ENCODE results near the gene SIRT2. TPM values are rescaled to one million over a fixed set of nuclear protein-coding genes. Genes with fewer than 3 reads are reported as not detected.

Gene SIRT2
- total and polyA plus RNA-seq, 3 experiments from 2014 or later, result 33.6 to 51.2 (median 36.5) TPM

- Histone ChIP-seq H3K27me3 (ENCODE audit: insufficient read depth, low read length, poor library complexity, severe bottlenecking) (no peaks in the 10 kb centered on the region), H3K4me1 (ENCODE audit: insufficient read depth, low read length) (peaks cover 78% of the 10 kb centered on the region), H3K4me3 (ENCODE audit: low read length) (no peak overlapping the region), H3K9me3 (ENCODE audit: low read length) (no peaks in the 10 kb centered on the region), H3K27ac (ENCODE audit: low read depth, low read length) (no peak overlapping the region), H3K36me3 (ENCODE audit: insufficient read depth, low read length) (peaks cover 86% of the 10 kb centered on the region)
- DNase-seq, result no peak
- H3K4me1 Mint-ChIP-seq, result peaks cover 70 to 87% (median 72%) of the 10 kb centered on the region in 3 donors
- H3K36me3 Mint-ChIP-seq, result peaks cover 38 to 95% (median 39%) of the 10 kb centered on the region in 3 donors
- peak overlapping the region; percentile 41 to 83 (median 73) for H3K4me3 Mint-ChIP-seq
- ChIA-PET POLR2A (interaction anchor here (1.7 kb wide), 1 partner anchor 11 kb away, joined by 24 read pairs; the partner anchor contains the start of gene ECH1), CTCF (interaction anchor here (1.2 to 1.8 kb wide), 4 partner anchors 20 to 440 kb away, joined by 5 to 9 read pairs (median 5); partner anchors contain the start of gene FAM98C)
- H3K9me3 Mint-ChIP-seq, result peaks cover 0 to 4% (median 2%) of the 10 kb centered on the region in 5 donors
- peaks cover 0 to 10% of the 10 kb centered on the region in 2 donors for H3K27me3 Mint-ChIP-seq
- peak overlapping the region; percentile 29 to 94 (median 87) for H3K27ac Mint-ChIP-seq
Observed at GRCh38 chr19:38843175-38843758, 56.2 kb downstream of the SIRT2 start.

GRCh38 chr19:38842439-38843174 lies 56.8 kb downstream of the SIRT2 start:
- Mint-ChIP-seq H3K36me3 (peaks cover 38 to 95% (median 38%) of the 10 kb centered on the region in 3 donors), H3K4me3 (peak overlapping the region; percentile 70 to 91 (median 76)), H3K27me3 (peaks cover 0 to 10% of the 10 kb centered on the region in 2 donors), H3K27ac (peak overlapping the region; percentile 84 to 95 (median 92)), H3K4me1 (peaks cover 63 to 80% (median 65%) of the 10 kb centered on the region in 3 donors), H3K9me3 (peaks cover 0 to 4% (median 2%) of the 10 kb centered on the region in 5 donors)
- peaks cover 88% of the 10 kb centered on the region for H3K36me3 ChIP-seq (ENCODE audit: insufficient read depth, low read length)
- CTCF ChIA-PET, result interaction anchor here (0.9 to 1.8 kb wide), 11 partner anchors 10 to 439 kb away, joined by 4 to 11 read pairs (median 6); partner anchors contain the start of genes FAM98C, MRPS12, RINL and SARS2
- H3K27me3 ChIP-seq (ENCODE audit: insufficient read depth, low read length, poor library complexity, severe bottlenecking), result no peaks in the 10 kb centered on the region
- POLR2A ChIA-PET, result interaction anchor here (0.6 to 1.7 kb wide), 9 partner anchors 8 to 132 kb away, joined by 3 to 24 read pairs (median 5); partner anchors contain the start of gene ECH1
- H3K27ac ChIP-seq (ENCODE audit: low read depth, low read length), result no peak overlapping the region
- no peaks in the 10 kb centered on the region for H3K9me3 ChIP-seq (ENCODE audit: low read length)
- peak; percentile 36 to 84 (median 78) for DNase-seq
- H3K4me1 ChIP-seq (ENCODE audit: insufficient read depth, low read length), result peaks cover 71% of the 10 kb centered on the region
- H3K4me3 ChIP-seq (ENCODE audit: low read length), result peak overlapping the region; percentile 33

GRCh38 chr19:38841787-38842438 lies 57.5 kb downstream of the SIRT2 start:
- H3K27ac Mint-ChIP-seq, result peak overlapping the region; percentile 84 to 95 (median 92)
- H3K9me3 Mint-ChIP-seq, result peaks cover 0 to 4% (median 2%) of the 10 kb centered on the region in 5 donors
- Histone ChIP-seq H3K4me1 (ENCODE audit: insufficient read depth, low read length) (peaks cover 64% of the 10 kb centered on the region), H3K27ac (ENCODE audit: low read depth, low read length) (no peak overlapping the region), H3K9me3 (ENCODE audit: low read length) (no peaks in the 10 kb centered on the region), H3K36me3 (ENCODE audit: insufficient read depth, low read length) (peaks cover 88% of the 10 kb centered on the region), H3K4me3 (ENCODE audit: low read length) (peak overlapping the region; percentile 33), H3K27me3 (ENCODE audit: insufficient read depth, low read length, poor library complexity, severe bottlenecking) (no peaks in the 10 kb centered on the region)
- ChIA-PET POLR2A (interaction anchor here (0.5 to 1.7 kb wide), 13 partner anchors 9 to 542 kb away, joined by 3 to 24 read pairs (median 5); partner anchors contain the start of gene ECH1), CTCF (interaction anchor here (0.9 to 1.8 kb wide), 11 partner anchors 10 to 439 kb away, joined by 4 to 11 read pairs (median 6); partner anchors contain the start of genes FAM98C, MRPS12, RINL and SARS2)
- peak overlapping the region; percentile 70 to 91 (median 76) for H3K4me3 Mint-ChIP-seq
- peaks cover 0 to 10% of the 10 kb centered on the region in 2 donors for H3K27me3 Mint-ChIP-seq
- DNase-seq, result peak; percentile 43 to 82 (median 63)
- peaks cover 38 to 95% (median 40%) of the 10 kb centered on the region in 3 donors for H3K36me3 Mint-ChIP-seq
- H3K4me1 Mint-ChIP-seq, result peaks cover 56 to 73% (median 58%) of the 10 kb centered on the region in 3 donors

GRCh38 chr19:38841180-38841766 lies 58.1 kb downstream of the SIRT2 start:
- H3K4me1 ChIP-seq (ENCODE audit: insufficient read depth, low read length), result peaks cover 58% of the 10 kb centered on the region

GRCh38 chr19:38840583-38840968 lies 58.8 kb downstream of the SIRT2 start:
- ChIA-PET CTCF (interaction anchor here (0.9 to 1.1 kb wide), 2 partner anchors 9 to 90 kb away, joined by 3 to 4 read pairs; partner anchors contain the start of genes HNRNPL, MRPS12 and SARS2), POLR2A (interaction anchor here (1.1 to 1.3 kb wide), 2 partner anchors 8 to 26 kb away, joined by 3 read pairs; no protein-coding TSS in a partner anchor)
- peaks cover 51% of the 10 kb centered on the region for H3K4me1 ChIP-seq (ENCODE audit: insufficient read depth, low read length)
- no peak for DNase-seq
- H3K27ac ChIP-seq (ENCODE audit: low read depth, low read length), result no peak overlapping the region
- H3K4me1 Mint-ChIP-seq, result peaks cover 46 to 62% (median 47%) of the 10 kb centered on the region in 3 donors
- no peaks in the 10 kb centered on the region for H3K9me3 ChIP-seq (ENCODE audit: low read length)
- H3K36me3 ChIP-seq (ENCODE audit: insufficient read depth, low read length), result peaks cover 86% of the 10 kb centered on the region
- peaks cover 37 to 98% (median 38%) of the 10 kb centered on the region in 3 donors for H3K36me3 Mint-ChIP-seq
- peaks cover 0 to 4% (median 2%) of the 10 kb centered on the region in 5 donors for H3K9me3 Mint-ChIP-seq
- H3K27me3 Mint-ChIP-seq, result peaks cover 0 to 10% of the 10 kb centered on the region in 2 donors
- H3K27ac Mint-ChIP-seq, result peak overlapping the region in 6 of 8 donors; percentile 70 to 93 (median 87)
- H3K27me3 ChIP-seq (ENCODE audit: insufficient read depth, low read length, poor library complexity, severe bottlenecking), result no peaks in the 10 kb centered on the region
- H3K4me3 Mint-ChIP-seq, result peak overlapping the region in 2 of 7 donors; percentile 66 to 67
- H3K4me3 ChIP-seq (ENCODE audit: low read length), result no peak overlapping the region

More at GRCh38 chr19:38841180-38841766, 58.1 kb downstream of the SIRT2 start:
- DNase-seq, result no peak
- Histone ChIP-seq H3K9me3 (ENCODE audit: low read length) (no peaks in the 10 kb centered on the region), H3K27me3 (ENCODE audit: insufficient read depth, low read length, poor library complexity, severe bottlenecking) (no peaks in the 10 kb centered on the region), H3K36me3 (ENCODE audit: insufficient read depth, low read length) (peaks cover 86% of the 10 kb centered on the region), H3K4me3 (ENCODE audit: low read length) (no peak overlapping the region), H3K27ac (ENCODE audit: low read depth, low read length) (no peak overlapping the region)
- CTCF ChIA-PET, result interaction anchor here (1.1 to 1.6 kb wide), 5 partner anchors 11 to 89 kb away, joined by 3 to 11 read pairs (median 8); partner anchors contain the start of genes MRPS12, RINL and SARS2
- POLR2A ChIA-PET, result interaction anchor here (0.6 to 1.7 kb wide), 9 partner anchors 8 to 543 kb away, joined by 3 to 24 read pairs (median 5); partner anchors contain the start of gene ECH1
- Mint-ChIP-seq H3K4me1 (peaks cover 53 to 69% (median 54%) of the 10 kb centered on the region in 3 donors), H3K27me3 (peaks cover 0 to 10% of the 10 kb centered on the region in 2 donors), H3K27ac (peak overlapping the region; percentile 84 to 95 (median 92)), H3K36me3 (peaks cover 38 to 98% (median 44%) of the 10 kb centered on the region in 3 donors), H3K4me3 (peak overlapping the region in 6 of 7 donors; percentile 45 to 83 (median 66)), H3K9me3 (peaks cover 0 to 4% (median 2%) of the 10 kb centered on the region in 5 donors)

- POLR2A ChIA-PET, result interaction anchor here (0.6 to 1.3 kb wide), 5 partner anchors 9 to 105 kb away, joined by 3 to 5 read pairs (median 3); no protein-coding TSS in a partner anchor
- Histone ChIP-seq H3K9me3 (ENCODE audit: low read length) (no peaks in the 10 kb centered on the region), H3K4me3 (ENCODE audit: low read length) (no peak overlapping the region), H3K36me3 (ENCODE audit: insufficient read depth, low read length) (peaks cover 82% of the 10 kb centered on the region), H3K27me3 (ENCODE audit: insufficient read depth, low read length, poor library complexity, severe bottlenecking) (no peaks in the 10 kb centered on the region), H3K27ac (ENCODE audit: low read depth, low read length) (no peak overlapping the region), H3K4me1 (ENCODE audit: insufficient read depth, low read length) (peaks cover 46% of the 10 kb centered on the region)
- peaks cover 41 to 57% (median 42%) of the 10 kb centered on the region in 3 donors for H3K4me1 Mint-ChIP-seq
- CTCF ChIA-PET, result interaction anchor here (0.9 to 1.1 kb wide), 2 partner anchors 9 to 90 kb away, joined by 3 to 4 read pairs; partner anchors contain the start of genes HNRNPL, MRPS12 and SARS2
- peaks cover 0 to 10% of the 10 kb centered on the region in 2 donors for H3K27me3 Mint-ChIP-seq
- no peak for DNase-seq
- H3K36me3 Mint-ChIP-seq, result peaks cover 33 to 97% (median 33%) of the 10 kb centered on the region in 3 donors
- peaks cover 0 to 4% (median 2%) of the 10 kb centered on the region in 5 donors for H3K9me3 Mint-ChIP-seq
- peak overlapping the region in 4 of 8 donors; percentile 32 to 87 (median 57) for H3K27ac Mint-ChIP-seq
- H3K4me3 Mint-ChIP-seq, result peak overlapping the region in 1 of 7 donors; percentile 32
Observed at GRCh38 chr19:38839816-38840582, 59.4 kb downstream of the SIRT2 start.

All from CD8-positive, alpha-beta memory T cell (primary cell).